H9 (cell line): ENCODE results near the gene TEX2. TPM values are rescaled to one million over a fixed set of nuclear protein-coding genes. Genes with fewer than 3 reads are reported as not detected.

Source experiments
- DNase-seq: peaks from one replicate; pipeline ENCODE4 v3.0.0-alpha.2; 2017
- H2AFZ ChIP-seq: one replicate; pipeline ENCODE4 v1.6.1; 2013; ENCODE audit warnings: mild to moderate bottlenecking, low read length, control low read depth, moderate library complexity
- H2AK5ac ChIP-seq: 2 replicates; pipeline ENCODE4 v1.6.1; 2013; ENCODE audit warnings: low read length, control low read depth, mixed read lengths; ENCODE audit not compliant: insufficient read length
- H2BK120ac ChIP-seq: one replicate; pipeline ENCODE4 v1.6.1; 2013; ENCODE audit warnings: low read depth, mild to moderate bottlenecking, low read length, control low read depth, inconsistent platforms; ENCODE audit not compliant: poor library complexity, severe bottlenecking
- H2BK12ac ChIP-seq: 2 replicates; pipeline ENCODE4 v1.6.1; 2013; ENCODE audit warnings: low read length, control low read depth, mixed read lengths, low read depth; ENCODE audit not compliant: insufficient read length
- H2BK15ac ChIP-seq: 2 replicates; pipeline ENCODE4 v1.6.1; 2013; ENCODE audit warnings: low read depth, low read length, control low read depth
- H2BK20ac ChIP-seq: one replicate; pipeline ENCODE4 v1.6.1; 2013; ENCODE audit warnings: low read depth, mild to moderate bottlenecking, low read length, control low read depth, inconsistent platforms; ENCODE audit not compliant: poor library complexity, severe bottlenecking
- H2BK5ac ChIP-seq: 2 replicates; pipeline ENCODE4 v1.6.1; 2013; ENCODE audit warnings: low read length, control low read depth, mixed read lengths; ENCODE audit not compliant: insufficient read length
- H3K14ac ChIP-seq: 2 replicates; pipeline ENCODE4 v1.6.1; 2013; ENCODE audit warnings: low read length, control low read depth; ENCODE audit not compliant: insufficient read depth
- H3K18ac ChIP-seq: 2 replicates; pipeline ENCODE4 v1.6.1; 2013; ENCODE audit warnings: low read depth, mild to moderate bottlenecking, mixed read lengths, low read length, control low read depth; ENCODE audit not compliant: insufficient read length
- H3K23ac ChIP-seq: 2 replicates; pipeline ENCODE4 v1.6.1; 2013; ENCODE audit warnings: low read length, control low read depth, mixed read lengths, low read depth; ENCODE audit not compliant: insufficient read length
- H3K23me2 ChIP-seq: 2 replicates; pipeline ENCODE4 v1.6.1; 2013; ENCODE audit warnings: low read depth, mild to moderate bottlenecking, mixed read lengths, low read length, control low read depth; ENCODE audit not compliant: insufficient read length, poor library complexity, severe bottlenecking
- H3K27ac ChIP-seq: 2 replicates; pipeline ENCODE4 v1.5.1; 2013; ENCODE audit warnings: low read length, control low read depth, mixed read lengths, low read depth; ENCODE audit not compliant: insufficient read length
- H3K27me3 ChIP-seq: 2 replicates; pipeline ENCODE4 v1.6.1; 2013; ENCODE audit warnings: low read length, control low read depth, inconsistent platforms; ENCODE audit not compliant: insufficient read depth
- H3K4ac ChIP-seq: 2 replicates; pipeline ENCODE4 v1.6.1; 2013; ENCODE audit warnings: low read depth, mild to moderate bottlenecking, control low read depth, inconsistent platforms, low read length, moderate library complexity
- H3K4me1 ChIP-seq: 2 replicates; pipeline ENCODE4 v1.6.1; 2013; ENCODE audit warnings: low read length, control low read depth, inconsistent platforms; ENCODE audit not compliant: insufficient read depth
- H3K4me2 ChIP-seq: 2 replicates; pipeline ENCODE4 v1.6.1; 2013; ENCODE audit warnings: low read length, control low read depth, mixed read lengths; ENCODE audit not compliant: insufficient read length, insufficient read depth
- H3K56ac ChIP-seq: 2 replicates; pipeline ENCODE4 v1.6.1; 2013; ENCODE audit warnings: low read depth, mild to moderate bottlenecking, mixed read lengths, low read length, control low read depth; ENCODE audit not compliant: insufficient read length
- H3K79me1 ChIP-seq: 2 replicates; pipeline ENCODE4 v1.6.1; 2013; ENCODE audit warnings: low read depth, mild to moderate bottlenecking, moderate library complexity, low read length, control low read depth, inconsistent platforms; ENCODE audit not compliant: insufficient read depth, poor library complexity, severe bottlenecking
- H3K79me2 ChIP-seq: 2 replicates; pipeline ENCODE4 v1.6.1; 2013; ENCODE audit warnings: low read length, control low read depth, inconsistent platforms; ENCODE audit not compliant: insufficient read depth
- H3K9ac ChIP-seq: 2 replicates; pipeline ENCODE4 v1.6.1; 2013; ENCODE audit warnings: low read length, control low read depth, mixed read lengths; ENCODE audit not compliant: insufficient read length; ENCODE audit errors: extremely low read depth
- H3K9me3 ChIP-seq: one replicate; pipeline ENCODE4 v1.6.1; 2013; ENCODE audit warnings: low read depth, low read length, inconsistent platforms; ENCODE audit not compliant: control insufficient read depth
- H3T11ph ChIP-seq: one replicate; pipeline ENCODE4 v1.6.1; 2013; ENCODE audit warnings: mild to moderate bottlenecking, low read length, control low read depth, inconsistent platforms
- H4K20me1 ChIP-seq: one replicate; pipeline ENCODE4 v1.6.1; 2013; ENCODE audit not compliant: control insufficient read depth, insufficient read length, insufficient read depth
- H4K5ac ChIP-seq: 2 replicates; pipeline ENCODE4 v1.6.1; 2013; ENCODE audit warnings: low read depth, mild to moderate bottlenecking, mixed read lengths, low read length, control low read depth; ENCODE audit not compliant: insufficient read length
- H4K8ac ChIP-seq: replicated peaks from 2 replicates; pipeline ENCODE4 v1.6.1; 2013; ENCODE audit warnings: low read length, control low read depth, mixed read lengths, low read depth; ENCODE audit not compliant: insufficient read length
- H4K91ac ChIP-seq: 2 replicates; pipeline ENCODE4 v1.6.1; 2013; ENCODE audit warnings: low read depth, mild to moderate bottlenecking, moderate library complexity, mixed read lengths, low read length, control low read depth; ENCODE audit not compliant: insufficient read length
- H3K27ac Mint-ChIP-seq, 3 experiments: 2 replicates in 2 of 3; 3 replicates in 1 of 3; pipeline ENCODE4 v1.8.0; 2020 to 2021; ENCODE audit warnings: mixed read lengths in 3 of 3, mild to moderate bottlenecking in 1 of 3, moderate library complexity in 1 of 3
- H3K27me3 Mint-ChIP-seq: 2 replicates; pipeline ENCODE4 v1.8.0; 2021; ENCODE audit warnings: low read depth, mild to moderate bottlenecking, moderate library complexity, mixed read lengths
- H3K36me3 Mint-ChIP-seq, 3 experiments: 2 replicates in 2 of 3; 3 replicates in 1 of 3; pipeline ENCODE4 v1.8.0; 2020 to 2021; ENCODE audit warnings: low read depth in 3 of 3, mixed read lengths in 3 of 3; ENCODE audit not compliant: insufficient read depth in 1 of 3
- H3K4me1 Mint-ChIP-seq, 2 experiments: 2 replicates each; pipeline ENCODE4 v1.8.0; 2020; ENCODE audit warnings: mixed read lengths in 2 of 2
- H3K4me3 Mint-ChIP-seq, 2 experiments: 2 replicates in 1 of 2; 3 replicates in 1 of 2; pipeline ENCODE4 v1.8.0; 2020 to 2021; ENCODE audit warnings: mild to moderate bottlenecking in 2 of 2, mixed read lengths in 2 of 2, moderate library complexity in 1 of 2
- H3K9me3 Mint-ChIP-seq, 2 experiments: 2 replicates in 1 of 2; 3 replicates in 1 of 2; pipeline ENCODE4 v1.8.0; 2020; ENCODE audit warnings: mild to moderate bottlenecking in 2 of 2, mixed read lengths in 2 of 2, moderate library complexity in 1 of 2
- CTCF ChIP-seq: fragments of 200-600 bp; sonication (generic); conservative IDR thresholded peaks from 3 replicates; pipeline ENCODE4 v1.8.0; 2021; ENCODE audit warnings: antibody characterized with exemption, mild to moderate bottlenecking
- WGBS: extraction: QIAGEN DNeasy Blood & Tissue Kit; methylation state at CpG from one replicate; pipeline ENCODE4 v1.1.7; 2013; ENCODE audit warnings: missing lambda C conversion rate, low lambda C conversion rate, mixed read lengths; ENCODE audit not compliant: insufficient read length; ENCODE audit errors: extremely low coverage; 5-methylcytosine and 5-hydroxymethylcytosine counted together
- total RNA-seq: library from RNA; stranded (reverse); gene quantifications from 2 replicates; pipeline ENCODE4 v1.2.1, GENCODE V29; 2021

The TEX2 gene
- total RNA-seq, 1 experiment from 2014 or later = 12.2 TPM

GRCh38 chr17:64291268-64291851, 28.3 kb upstream of the TEX2 start:
- H4K5ac ChIP-seq = no peak overlapping the region
- H3T11ph ChIP-seq = no peak overlapping the region
- no peak overlapping the region for H4K8ac ChIP-seq
- H3K23ac ChIP-seq = no peak overlapping the region
- H3K14ac ChIP-seq = no peak overlapping the region
- no peak overlapping the region for H2BK15ac ChIP-seq
- H3K36me3 Mint-ChIP-seq = peaks cover 2 to 15% (median 8%) of the 10 kb centered on the region in 3 experiments; a peak in 6 of 7 replicates
- peak; percentile 66 for TF ChIP-seq CTCF
- H3K27me3 ChIP-seq = no peaks in the 10 kb centered on the region
- no peak overlapping the region for H2AK5ac ChIP-seq
- peaks cover 24 to 27% of the 10 kb centered on the region in 2 experiments for H3K9me3 Mint-ChIP-seq
- no peaks in the 10 kb centered on the region for H3K9me3 ChIP-seq
- H2BK120ac ChIP-seq = no peak overlapping the region
- no peaks in the 10 kb centered on the region for H3K4me1 Mint-ChIP-seq
- DNase-seq = no peak
- no CpG with 5 or more reads among the region's 9 CpGs for WGBS
- no peaks in the 10 kb centered on the region for H3K4me1 ChIP-seq
- H4K91ac ChIP-seq = no peak overlapping the region
- H3K27me3 Mint-ChIP-seq = peaks cover 2% of the 10 kb centered on the region
- no peak overlapping the region for H2BK20ac ChIP-seq
- no peaks in the 10 kb centered on the region for H3K79me2 ChIP-seq
- no peaks in the 10 kb centered on the region for H4K20me1 ChIP-seq
- no peak overlapping the region for H3K9ac ChIP-seq
- no peak overlapping the region for H3K4me3 Mint-ChIP-seq
- H3K4ac ChIP-seq = no peak overlapping the region
- no peak overlapping the region for H2AFZ ChIP-seq
- H2BK5ac ChIP-seq = no peak overlapping the region
- no peak overlapping the region for H3K27ac Mint-ChIP-seq
- H3K56ac ChIP-seq = no peak overlapping the region
- H2BK12ac ChIP-seq = no peak overlapping the region
- H3K4me2 ChIP-seq = no peak overlapping the region
- H3K23me2 ChIP-seq = peaks cover 3% of the 10 kb centered on the region
- H3K27ac ChIP-seq = no peak overlapping the region
- H3K79me1 ChIP-seq = no peaks in the 10 kb centered on the region
- no peak overlapping the region for H3K18ac ChIP-seq
